Nephron (organoid): ENCODE data around the gene DDX54.
A peak's percentile ranks its signal among the peaks of the same experiment; 100 is the strongest.
"Not testable (repeated sequence)": the region's sequence is repeated elsewhere in the genome, so short reads cannot be mapped to it uniquely, and the experiment has no call there.

Source experiments
- H3K27ac Mint-ChIP-seq, 3 experiments: 2 replicates each; pipeline ENCODE4 v1.8.0; 2020; ENCODE audit warnings: mixed read lengths in 3 of 3, mild to moderate bottlenecking in 2 of 3, moderate library complexity in 1 of 3
- H3K27me3 Mint-ChIP-seq: 2 replicates; pipeline ENCODE4 v1.8.0; 2021; ENCODE audit warnings: low read depth, mild to moderate bottlenecking, moderate library complexity, mixed read lengths
- H3K36me3 Mint-ChIP-seq: 2 replicates; pipeline ENCODE4 v1.8.0; 2020; ENCODE audit warnings: low read depth, mixed read lengths
- H3K4me1 Mint-ChIP-seq: 2 replicates; pipeline ENCODE4 v1.8.0; 2020; ENCODE audit warnings: mixed read lengths
- H3K4me3 Mint-ChIP-seq, 3 experiments: 2 replicates each; pipeline ENCODE4 v1.8.0; 2020; ENCODE audit warnings: mild to moderate bottlenecking in 3 of 3, mixed read lengths in 3 of 3, moderate library complexity in 2 of 3
- H3K9me3 Mint-ChIP-seq: 2 replicates; pipeline ENCODE4 v1.8.0; 2020; ENCODE audit warnings: mixed read lengths
- TF ChIP-seq, protein P1 (sequence below), 3 experiments: fragments of 200-600 bp; sonication (generic); IDR thresholded peaks; one replicate each; pipeline ENCODE4 v1.5.0; 2021; ENCODE audit warnings: antibody characterized with exemption in 3 of 3; ENCODE audit not compliant: unreplicated experiment in 3 of 3

Gene DDX54

DNA sequence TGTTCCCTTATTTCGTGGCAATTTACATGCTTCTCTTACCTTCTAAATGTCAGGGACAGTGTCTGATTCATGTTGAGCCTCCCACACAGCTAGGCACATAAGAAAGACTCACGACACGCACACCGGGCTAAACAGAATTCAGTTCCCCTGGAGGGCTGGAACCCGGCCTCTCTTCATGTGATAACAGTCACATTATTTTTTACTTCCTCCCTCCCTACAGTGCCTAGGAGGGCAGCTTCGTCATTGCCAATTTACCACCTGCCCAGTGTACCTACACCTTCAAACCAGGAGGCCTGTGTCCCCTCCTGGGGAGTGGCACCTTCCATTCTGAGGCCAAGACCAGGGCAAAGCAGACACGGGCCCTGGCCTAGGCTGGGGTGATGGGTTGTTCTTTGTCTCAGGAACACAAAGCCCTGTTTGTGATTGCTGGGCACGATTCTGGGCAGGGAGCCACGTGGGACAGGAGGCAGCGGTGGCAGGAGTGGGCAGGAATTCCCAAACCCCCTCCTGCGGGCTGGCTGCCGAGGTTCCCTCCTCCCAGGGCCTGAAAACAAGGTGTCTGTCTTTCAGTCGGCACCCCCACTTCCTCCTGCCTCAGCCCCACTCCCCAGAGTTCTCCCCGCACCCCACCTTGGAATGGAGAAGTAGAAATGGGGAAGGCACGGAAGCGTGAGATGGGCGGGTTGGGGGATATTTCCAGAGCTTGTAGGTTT is 42.9 kb downstream of the DDX54 start:
- Mint-ChIP-seq H3K4me1 (no peaks in the 10 kb centered on the region), H3K36me3 (no peaks in the 10 kb centered on the region), H3K4me3 (no peak overlapping the region), H3K9me3 (peaks cover 9% of the 10 kb centered on the region), H3K27me3 (peaks cover 15% of the 10 kb centered on the region), H3K27ac (no peak overlapping the region)
- TF ChIP-seq, protein P1, sequence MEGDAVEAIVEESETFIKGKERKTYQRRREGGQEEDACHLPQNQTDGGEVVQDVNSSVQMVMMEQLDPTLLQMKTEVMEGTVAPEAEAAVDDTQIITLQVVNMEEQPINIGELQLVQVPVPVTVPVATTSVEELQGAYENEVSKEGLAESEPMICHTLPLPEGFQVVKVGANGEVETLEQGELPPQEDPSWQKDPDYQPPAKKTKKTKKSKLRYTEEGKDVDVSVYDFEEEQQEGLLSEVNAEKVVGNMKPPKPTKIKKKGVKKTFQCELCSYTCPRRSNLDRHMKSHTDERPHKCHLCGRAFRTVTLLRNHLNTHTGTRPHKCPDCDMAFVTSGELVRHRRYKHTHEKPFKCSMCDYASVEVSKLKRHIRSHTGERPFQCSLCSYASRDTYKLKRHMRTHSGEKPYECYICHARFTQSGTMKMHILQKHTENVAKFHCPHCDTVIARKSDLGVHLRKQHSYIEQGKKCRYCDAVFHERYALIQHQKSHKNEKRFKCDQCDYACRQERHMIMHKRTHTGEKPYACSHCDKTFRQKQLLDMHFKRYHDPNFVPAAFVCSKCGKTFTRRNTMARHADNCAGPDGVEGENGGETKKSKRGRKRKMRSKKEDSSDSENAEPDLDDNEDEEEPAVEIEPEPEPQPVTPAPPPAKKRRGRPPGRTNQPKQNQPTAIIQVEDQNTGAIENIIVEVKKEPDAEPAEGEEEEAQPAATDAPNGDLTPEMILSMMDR (IDR thresholded peaks at IDR 0.05; ENCODE audit: unreplicated experiment in 3 of 3), result no peak

DNA sequence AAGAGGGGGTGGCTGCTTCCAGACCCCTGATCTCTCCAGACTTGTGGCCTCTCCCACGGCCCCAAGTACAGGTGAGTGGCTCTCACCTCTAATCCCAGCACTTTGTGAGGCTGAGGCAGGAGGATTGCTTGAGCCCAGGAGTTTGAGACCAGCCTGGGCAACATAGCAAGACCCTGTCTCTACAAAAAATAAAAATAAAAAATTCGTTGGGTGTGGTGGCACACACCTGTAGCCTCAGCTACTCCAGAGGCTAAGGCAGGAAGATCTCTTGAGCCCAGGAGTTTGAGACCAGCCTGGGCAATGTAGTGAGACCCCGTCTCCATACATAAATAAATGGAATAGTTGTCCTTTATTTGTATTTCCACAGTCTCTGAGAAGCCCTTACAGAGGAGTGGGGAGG is 43.6 kb downstream of the DDX54 start:
- not testable (repeated sequence) for H3K36me3 Mint-ChIP-seq, H3K4me1 Mint-ChIP-seq, H3K27ac Mint-ChIP-seq, H3K4me3 Mint-ChIP-seq, H3K9me3 Mint-ChIP-seq
- H3K27me3 Mint-ChIP-seq, result peaks cover 17% of the 10 kb centered on the region

DNA sequence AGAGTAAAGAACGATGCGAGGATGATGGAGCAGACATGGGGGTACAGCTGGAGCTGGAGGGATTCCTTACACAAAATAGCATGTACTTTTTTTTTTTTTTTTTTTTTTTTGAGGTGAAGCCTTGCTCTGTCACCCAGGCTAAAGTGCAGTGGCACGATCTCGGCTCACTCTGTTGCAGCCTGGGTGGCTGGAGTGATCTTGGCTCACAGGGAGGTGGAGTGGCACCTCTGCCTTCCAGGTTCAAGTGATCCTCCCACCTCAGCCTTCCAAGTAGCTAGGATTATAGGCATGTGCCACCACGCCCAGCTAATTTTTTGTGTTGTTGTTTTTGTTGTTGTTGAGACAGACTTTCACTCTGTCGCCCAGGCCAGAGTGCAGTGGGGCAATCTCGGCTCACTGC is 44.6 kb downstream of the DDX54 start:
- H3K4me3 Mint-ChIP-seq, result no peak overlapping the region
- H3K9me3 Mint-ChIP-seq, result no peaks in the 10 kb centered on the region
- no peaks in the 10 kb centered on the region for H3K4me1 Mint-ChIP-seq
- TF ChIP-seq, protein P1 (IDR thresholded peaks at IDR 0.05; ENCODE audit: unreplicated experiment in 3 of 3), result no peak
- peaks cover 21% of the 10 kb centered on the region for H3K27me3 Mint-ChIP-seq
- H3K36me3 Mint-ChIP-seq, result no peaks in the 10 kb centered on the region
- no peak overlapping the region for H3K27ac Mint-ChIP-seq

DNA sequence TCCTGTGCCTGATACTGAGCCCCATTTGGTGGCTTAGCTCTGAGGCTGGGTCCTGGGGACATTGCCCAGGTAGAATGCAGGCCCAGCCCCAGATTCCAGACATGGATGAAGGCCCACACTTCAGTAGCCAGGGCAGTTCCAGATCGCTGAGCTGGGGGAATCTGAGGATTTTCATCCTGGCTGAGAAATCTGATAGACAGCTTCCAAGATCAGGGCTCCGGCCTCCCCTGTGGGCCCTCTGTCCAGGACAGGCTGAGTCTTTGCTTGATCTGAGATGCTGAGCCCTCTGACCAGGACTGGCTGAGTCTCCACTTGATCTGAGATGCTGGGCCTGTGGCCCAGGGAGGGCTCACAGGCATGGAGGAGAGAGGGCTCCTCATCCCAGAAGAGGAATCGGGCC is 46.5 kb downstream of the DDX54 start:
- H3K9me3 Mint-ChIP-seq, result no peaks in the 10 kb centered on the region
- H3K36me3 Mint-ChIP-seq, result no peaks in the 10 kb centered on the region
- H3K27ac Mint-ChIP-seq, result no peak overlapping the region
- peaks cover 36% of the 10 kb centered on the region for H3K27me3 Mint-ChIP-seq
- no peak overlapping the region for H3K4me3 Mint-ChIP-seq
- H3K4me1 Mint-ChIP-seq, result no peaks in the 10 kb centered on the region
- TF ChIP-seq, protein P1 (IDR thresholded peaks at IDR 0.05; ENCODE audit: unreplicated experiment in 3 of 3), result no peak

DNA sequence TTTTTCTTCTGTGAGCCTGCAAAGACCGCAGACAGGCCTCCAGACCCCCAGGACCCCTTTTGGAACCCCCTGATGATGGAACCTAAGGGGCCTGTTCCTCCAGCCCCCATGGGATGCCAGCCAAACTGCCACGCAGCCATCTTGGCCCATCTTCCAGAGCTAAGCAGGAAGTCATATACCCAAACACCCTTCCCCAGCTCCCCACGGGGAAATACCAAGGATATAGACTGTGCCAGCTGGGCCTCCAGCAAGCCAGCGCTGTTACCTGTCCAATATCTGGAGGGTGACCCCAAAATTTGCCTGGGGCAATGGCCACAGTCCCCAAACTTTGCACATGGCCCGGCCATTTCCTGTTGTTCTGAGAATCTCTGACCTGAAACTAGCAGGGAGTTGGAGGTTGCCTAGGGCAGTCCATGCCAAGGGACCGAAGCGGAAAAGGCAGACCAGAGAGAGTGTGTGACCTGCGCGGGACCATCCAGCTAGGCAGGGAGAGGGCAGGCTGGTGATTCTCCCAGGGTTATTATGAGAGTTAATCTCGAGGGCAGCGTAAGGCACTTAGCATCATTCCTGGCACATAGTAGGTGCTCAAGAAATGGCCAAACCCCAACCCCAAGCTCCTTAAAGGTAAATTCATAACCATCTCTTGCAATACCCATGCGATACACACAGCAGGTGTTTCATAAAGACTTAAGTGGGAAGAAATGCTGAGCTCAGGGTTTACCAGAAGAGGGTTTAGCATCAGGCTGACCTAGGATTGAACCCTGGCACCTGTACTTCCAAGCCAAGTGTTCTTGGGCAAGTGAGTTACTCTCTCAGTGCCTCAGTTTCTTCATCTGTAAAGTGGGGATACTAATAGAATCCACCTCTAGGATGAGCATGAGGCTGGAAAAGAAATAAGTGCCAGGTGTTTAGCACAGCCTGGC is 47.2 kb downstream of the DDX54 start:
- Mint-ChIP-seq H3K36me3 (no peaks in the 10 kb centered on the region), H3K9me3 (no peaks in the 10 kb centered on the region), H3K4me3 (no peak overlapping the region), H3K27ac (no peak overlapping the region), H3K27me3 (peaks cover 41% of the 10 kb centered on the region), H3K4me1 (no peaks in the 10 kb centered on the region)
- TF ChIP-seq, protein P1 (IDR thresholded peaks at IDR 0.05; ENCODE audit: unreplicated experiment in 3 of 3), result no peak

DNA sequence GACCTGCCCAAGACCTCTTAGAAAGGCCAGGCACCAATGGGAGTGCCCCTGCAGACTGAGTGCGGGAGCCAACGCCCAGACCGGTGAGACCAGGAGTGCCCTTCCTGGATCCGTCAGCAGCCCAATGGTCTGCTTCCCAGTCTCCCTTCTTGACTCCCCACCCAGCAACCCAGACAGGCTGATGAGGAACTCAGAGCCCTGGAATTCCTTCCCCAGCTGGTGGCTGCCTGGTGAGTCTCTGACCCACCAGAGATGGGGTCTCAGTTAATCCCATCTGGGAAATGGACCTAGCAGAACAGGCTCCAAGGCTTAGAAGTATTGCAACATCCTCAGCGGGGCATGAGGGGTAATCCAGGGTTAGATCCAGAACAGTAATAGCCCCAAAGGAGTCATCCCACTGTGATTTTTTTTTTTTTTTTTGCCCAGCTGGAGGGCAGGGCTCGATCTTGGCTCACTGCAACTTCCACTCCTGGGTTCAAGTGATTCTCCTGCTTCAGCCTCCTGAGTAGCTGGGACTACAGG is 48.2 kb downstream of the DDX54 start:
- H3K36me3 Mint-ChIP-seq, result no peaks in the 10 kb centered on the region
- TF ChIP-seq, protein P1 (IDR thresholded peaks at IDR 0.05; ENCODE audit: unreplicated experiment in 3 of 3), result no peak
- peaks cover 51% of the 10 kb centered on the region for H3K27me3 Mint-ChIP-seq
- H3K4me3 Mint-ChIP-seq, result no peak overlapping the region
- H3K27ac Mint-ChIP-seq, result peak overlapping the region in 1 of 3 experiments; percentile 11
- H3K9me3 Mint-ChIP-seq, result no peaks in the 10 kb centered on the region
- no peaks in the 10 kb centered on the region for H3K4me1 Mint-ChIP-seq
